H9 (cell line): ENCODE measurements around the gene SLC25A22. TPM values are rescaled to one million over a fixed set of nuclear protein-coding genes. Genes with fewer than 3 reads are reported as not detected.

Experiments
- DNase-seq: peaks from one replicate; pipeline ENCODE4 v3.0.0-alpha.2; 2017
- H2AFZ ChIP-seq: one replicate; pipeline ENCODE4 v1.6.1; 2013; ENCODE audit warnings: mild to moderate bottlenecking, low read length, control low read depth, moderate library complexity
- H2AK5ac ChIP-seq: 2 replicates; pipeline ENCODE4 v1.6.1; 2013; ENCODE audit warnings: low read length, control low read depth, mixed read lengths; ENCODE audit not compliant: insufficient read length
- H2BK120ac ChIP-seq: one replicate; pipeline ENCODE4 v1.6.1; 2013; ENCODE audit warnings: low read depth, mild to moderate bottlenecking, low read length, control low read depth, inconsistent platforms; ENCODE audit not compliant: poor library complexity, severe bottlenecking
- H2BK12ac ChIP-seq: 2 replicates; pipeline ENCODE4 v1.6.1; 2013; ENCODE audit warnings: low read length, control low read depth, mixed read lengths, low read depth; ENCODE audit not compliant: insufficient read length
- H2BK15ac ChIP-seq: 2 replicates; pipeline ENCODE4 v1.6.1; 2013; ENCODE audit warnings: low read depth, low read length, control low read depth
- H2BK20ac ChIP-seq: one replicate; pipeline ENCODE4 v1.6.1; 2013; ENCODE audit warnings: low read depth, mild to moderate bottlenecking, low read length, control low read depth, inconsistent platforms; ENCODE audit not compliant: poor library complexity, severe bottlenecking
- H2BK5ac ChIP-seq: 2 replicates; pipeline ENCODE4 v1.6.1; 2013; ENCODE audit warnings: low read length, control low read depth, mixed read lengths; ENCODE audit not compliant: insufficient read length
- H3K14ac ChIP-seq: 2 replicates; pipeline ENCODE4 v1.6.1; 2013; ENCODE audit warnings: low read length, control low read depth; ENCODE audit not compliant: insufficient read depth
- H3K18ac ChIP-seq: 2 replicates; pipeline ENCODE4 v1.6.1; 2013; ENCODE audit warnings: low read depth, mild to moderate bottlenecking, mixed read lengths, low read length, control low read depth; ENCODE audit not compliant: insufficient read length
- H3K23ac ChIP-seq: 2 replicates; pipeline ENCODE4 v1.6.1; 2013; ENCODE audit warnings: low read length, control low read depth, mixed read lengths, low read depth; ENCODE audit not compliant: insufficient read length
- H3K23me2 ChIP-seq: 2 replicates; pipeline ENCODE4 v1.6.1; 2013; ENCODE audit warnings: low read depth, mild to moderate bottlenecking, mixed read lengths, low read length, control low read depth; ENCODE audit not compliant: insufficient read length, poor library complexity, severe bottlenecking
- H3K27ac ChIP-seq: 2 replicates; pipeline ENCODE4 v1.5.1; 2013; ENCODE audit warnings: low read length, control low read depth, mixed read lengths, low read depth; ENCODE audit not compliant: insufficient read length
- H3K27me3 ChIP-seq: 2 replicates; pipeline ENCODE4 v1.6.1; 2013; ENCODE audit warnings: low read length, control low read depth, inconsistent platforms; ENCODE audit not compliant: insufficient read depth
- H3K4ac ChIP-seq: 2 replicates; pipeline ENCODE4 v1.6.1; 2013; ENCODE audit warnings: low read depth, mild to moderate bottlenecking, control low read depth, inconsistent platforms, low read length, moderate library complexity
- H3K4me1 ChIP-seq: 2 replicates; pipeline ENCODE4 v1.6.1; 2013; ENCODE audit warnings: low read length, control low read depth, inconsistent platforms; ENCODE audit not compliant: insufficient read depth
- H3K4me2 ChIP-seq: 2 replicates; pipeline ENCODE4 v1.6.1; 2013; ENCODE audit warnings: low read length, control low read depth, mixed read lengths; ENCODE audit not compliant: insufficient read length, insufficient read depth
- H3K56ac ChIP-seq: 2 replicates; pipeline ENCODE4 v1.6.1; 2013; ENCODE audit warnings: low read depth, mild to moderate bottlenecking, mixed read lengths, low read length, control low read depth; ENCODE audit not compliant: insufficient read length
- H3K79me1 ChIP-seq: 2 replicates; pipeline ENCODE4 v1.6.1; 2013; ENCODE audit warnings: low read depth, mild to moderate bottlenecking, moderate library complexity, low read length, control low read depth, inconsistent platforms; ENCODE audit not compliant: insufficient read depth, poor library complexity, severe bottlenecking
- H3K79me2 ChIP-seq: 2 replicates; pipeline ENCODE4 v1.6.1; 2013; ENCODE audit warnings: low read length, control low read depth, inconsistent platforms; ENCODE audit not compliant: insufficient read depth
- H3K9ac ChIP-seq: 2 replicates; pipeline ENCODE4 v1.6.1; 2013; ENCODE audit warnings: low read length, control low read depth, mixed read lengths; ENCODE audit not compliant: insufficient read length; ENCODE audit errors: extremely low read depth
- H3K9me3 ChIP-seq: one replicate; pipeline ENCODE4 v1.6.1; 2013; ENCODE audit warnings: low read depth, low read length, inconsistent platforms; ENCODE audit not compliant: control insufficient read depth
- H3T11ph ChIP-seq: one replicate; pipeline ENCODE4 v1.6.1; 2013; ENCODE audit warnings: mild to moderate bottlenecking, low read length, control low read depth, inconsistent platforms
- H4K20me1 ChIP-seq: one replicate; pipeline ENCODE4 v1.6.1; 2013; ENCODE audit not compliant: control insufficient read depth, insufficient read length, insufficient read depth
- H4K5ac ChIP-seq: 2 replicates; pipeline ENCODE4 v1.6.1; 2013; ENCODE audit warnings: low read depth, mild to moderate bottlenecking, mixed read lengths, low read length, control low read depth; ENCODE audit not compliant: insufficient read length
- H4K8ac ChIP-seq: replicated peaks from 2 replicates; pipeline ENCODE4 v1.6.1; 2013; ENCODE audit warnings: low read length, control low read depth, mixed read lengths, low read depth; ENCODE audit not compliant: insufficient read length
- H4K91ac ChIP-seq: 2 replicates; pipeline ENCODE4 v1.6.1; 2013; ENCODE audit warnings: low read depth, mild to moderate bottlenecking, moderate library complexity, mixed read lengths, low read length, control low read depth; ENCODE audit not compliant: insufficient read length
- H3K27ac Mint-ChIP-seq, 3 experiments: 2 replicates in 2 of 3; 3 replicates in 1 of 3; pipeline ENCODE4 v1.8.0; 2020 to 2021; ENCODE audit warnings: mixed read lengths in 3 of 3, mild to moderate bottlenecking in 1 of 3, moderate library complexity in 1 of 3
- H3K27me3 Mint-ChIP-seq: 2 replicates; pipeline ENCODE4 v1.8.0; 2021; ENCODE audit warnings: low read depth, mild to moderate bottlenecking, moderate library complexity, mixed read lengths
- H3K36me3 Mint-ChIP-seq, 3 experiments: 2 replicates in 2 of 3; 3 replicates in 1 of 3; pipeline ENCODE4 v1.8.0; 2020 to 2021; ENCODE audit warnings: low read depth in 3 of 3, mixed read lengths in 3 of 3; ENCODE audit not compliant: insufficient read depth in 1 of 3
- H3K4me1 Mint-ChIP-seq, 2 experiments: 2 replicates each; pipeline ENCODE4 v1.8.0; 2020; ENCODE audit warnings: mixed read lengths in 2 of 2
- H3K4me3 Mint-ChIP-seq, 2 experiments: 2 replicates in 1 of 2; 3 replicates in 1 of 2; pipeline ENCODE4 v1.8.0; 2020 to 2021; ENCODE audit warnings: mild to moderate bottlenecking in 2 of 2, mixed read lengths in 2 of 2, moderate library complexity in 1 of 2
- H3K9me3 Mint-ChIP-seq, 2 experiments: 2 replicates in 1 of 2; 3 replicates in 1 of 2; pipeline ENCODE4 v1.8.0; 2020; ENCODE audit warnings: mild to moderate bottlenecking in 2 of 2, mixed read lengths in 2 of 2, moderate library complexity in 1 of 2
- WGBS: extraction: QIAGEN DNeasy Blood & Tissue Kit; methylation state at CpG from one replicate; pipeline ENCODE4 v1.1.7; 2013; ENCODE audit warnings: missing lambda C conversion rate, low lambda C conversion rate, mixed read lengths; ENCODE audit not compliant: insufficient read length; ENCODE audit errors: extremely low coverage; 5-methylcytosine and 5-hydroxymethylcytosine counted together
- total RNA-seq: library from RNA; stranded (reverse); gene quantifications from 2 replicates; pipeline ENCODE4 v1.2.1, GENCODE V29; 2021
- TF ChIP-seq, protein P1 (sequence below): fragments of 200-600 bp; sonication (generic); conservative IDR thresholded peaks from 3 replicates; pipeline ENCODE4 v1.8.0; 2021; ENCODE audit warnings: antibody characterized with exemption, mild to moderate bottlenecking

Gene SLC25A22
- total RNA-seq, 1 experiment from 2014 or later = 51.9 TPM

DNA sequence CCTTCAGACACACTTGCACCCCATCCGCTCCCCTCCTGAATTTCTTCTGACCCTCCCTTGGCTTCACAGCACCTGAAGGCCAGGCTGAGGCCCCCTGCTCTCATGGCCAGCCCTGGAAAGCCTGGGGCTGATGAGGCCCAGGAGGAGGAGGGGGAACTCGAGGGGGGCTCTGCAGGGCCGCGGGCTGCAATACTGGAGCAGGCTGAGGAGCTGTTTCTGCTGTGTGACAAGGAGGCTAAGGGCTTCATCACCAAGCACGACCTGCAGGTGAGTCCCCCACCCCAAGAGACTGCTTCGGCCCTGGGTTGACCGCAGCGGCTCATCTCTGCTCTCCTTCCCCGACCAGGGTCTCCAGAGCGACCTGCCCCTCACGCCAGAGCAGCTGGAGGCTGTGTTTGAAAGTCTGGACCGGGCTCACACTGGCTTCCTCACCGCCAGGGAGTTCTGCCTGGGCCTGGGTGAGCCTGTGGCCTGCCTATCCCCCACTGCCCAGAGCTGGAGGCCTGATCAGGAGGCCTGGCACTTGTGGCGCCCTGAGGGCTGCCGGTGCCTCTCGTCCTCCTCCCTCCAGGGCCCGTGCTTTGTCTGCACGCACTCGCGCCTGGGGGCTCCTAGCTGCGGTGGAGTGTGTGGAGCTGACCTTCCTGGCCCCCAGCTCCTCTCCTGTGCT lies 30.6 kb upstream of the SLC25A22 start:
- Mint-ChIP-seq H3K4me1 (peaks cover 32 to 46% of the 10 kb centered on the region in 2 experiments), H3K36me3 (peaks cover 0 to 12% (median 10%) of the 10 kb centered on the region in 3 experiments; a peak in 6 of 7 replicates), H3K27ac (peak overlapping the region in 1 of 3 experiments; percentile 18; a peak in 1 of 7 replicates), H3K27me3 (peaks cover 36% of the 10 kb centered on the region), H3K4me3 (peak overlapping the region; percentile 64 to 84), H3K9me3 (no peaks in the 10 kb centered on the region)
- TF ChIP-seq, protein P1, sequence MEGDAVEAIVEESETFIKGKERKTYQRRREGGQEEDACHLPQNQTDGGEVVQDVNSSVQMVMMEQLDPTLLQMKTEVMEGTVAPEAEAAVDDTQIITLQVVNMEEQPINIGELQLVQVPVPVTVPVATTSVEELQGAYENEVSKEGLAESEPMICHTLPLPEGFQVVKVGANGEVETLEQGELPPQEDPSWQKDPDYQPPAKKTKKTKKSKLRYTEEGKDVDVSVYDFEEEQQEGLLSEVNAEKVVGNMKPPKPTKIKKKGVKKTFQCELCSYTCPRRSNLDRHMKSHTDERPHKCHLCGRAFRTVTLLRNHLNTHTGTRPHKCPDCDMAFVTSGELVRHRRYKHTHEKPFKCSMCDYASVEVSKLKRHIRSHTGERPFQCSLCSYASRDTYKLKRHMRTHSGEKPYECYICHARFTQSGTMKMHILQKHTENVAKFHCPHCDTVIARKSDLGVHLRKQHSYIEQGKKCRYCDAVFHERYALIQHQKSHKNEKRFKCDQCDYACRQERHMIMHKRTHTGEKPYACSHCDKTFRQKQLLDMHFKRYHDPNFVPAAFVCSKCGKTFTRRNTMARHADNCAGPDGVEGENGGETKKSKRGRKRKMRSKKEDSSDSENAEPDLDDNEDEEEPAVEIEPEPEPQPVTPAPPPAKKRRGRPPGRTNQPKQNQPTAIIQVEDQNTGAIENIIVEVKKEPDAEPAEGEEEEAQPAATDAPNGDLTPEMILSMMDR = no peak
- Histone ChIP-seq H3K23me2 (peaks cover 29% of the 10 kb centered on the region), H4K5ac (no peak overlapping the region), H4K8ac (no peak overlapping the region), H3K18ac (no peak overlapping the region), H3K79me2 (no peaks in the 10 kb centered on the region), H2AK5ac (no peak overlapping the region), H3K4ac (no peak overlapping the region), H3K27ac (no peak overlapping the region), H4K20me1 (no peaks in the 10 kb centered on the region), H2BK20ac (no peak overlapping the region), H3K9me3 (no peaks in the 10 kb centered on the region), H2BK5ac (no peak overlapping the region), H3T11ph (no peak overlapping the region), H3K23ac (no peak overlapping the region), H3K4me1 (no peaks in the 10 kb centered on the region; the same call in 1 of the 2 replicates), H3K27me3 (peaks cover 9% of the 10 kb centered on the region; the same call in 1 of the 2 replicates), H4K91ac (no peak overlapping the region), H3K4me2 (peak overlapping the region; percentile 56), H3K14ac (no peak overlapping the region), H2BK15ac (no peak overlapping the region), H3K56ac (no peak overlapping the region), H2BK120ac (no peak overlapping the region), H3K79me1 (no peaks in the 10 kb centered on the region), H2BK12ac (no peak overlapping the region), H3K9ac (no peak overlapping the region), H2AFZ (no peak overlapping the region)
- DNase-seq = no peak
- no CpG with 5 or more reads among the region's 21 CpGs for WGBS
